HG03280 (cell line): ENCODE results near the gene GRAP2.
"Not testable (repeated sequence)": the region's sequence is repeated elsewhere in the genome, so short reads cannot be mapped to it uniquely, and the experiment has no call there.

Experiments used
- ATAC-seq: cut with Tn5 transposase; IDR thresholded peaks from one replicate; pipeline ENCODE4 v1.9.1; 2021; ENCODE audit warnings: mild to moderate bottlenecking, moderate library complexity; ENCODE audit not compliant: unreplicated experiment

GRAP2 gene

DNA sequence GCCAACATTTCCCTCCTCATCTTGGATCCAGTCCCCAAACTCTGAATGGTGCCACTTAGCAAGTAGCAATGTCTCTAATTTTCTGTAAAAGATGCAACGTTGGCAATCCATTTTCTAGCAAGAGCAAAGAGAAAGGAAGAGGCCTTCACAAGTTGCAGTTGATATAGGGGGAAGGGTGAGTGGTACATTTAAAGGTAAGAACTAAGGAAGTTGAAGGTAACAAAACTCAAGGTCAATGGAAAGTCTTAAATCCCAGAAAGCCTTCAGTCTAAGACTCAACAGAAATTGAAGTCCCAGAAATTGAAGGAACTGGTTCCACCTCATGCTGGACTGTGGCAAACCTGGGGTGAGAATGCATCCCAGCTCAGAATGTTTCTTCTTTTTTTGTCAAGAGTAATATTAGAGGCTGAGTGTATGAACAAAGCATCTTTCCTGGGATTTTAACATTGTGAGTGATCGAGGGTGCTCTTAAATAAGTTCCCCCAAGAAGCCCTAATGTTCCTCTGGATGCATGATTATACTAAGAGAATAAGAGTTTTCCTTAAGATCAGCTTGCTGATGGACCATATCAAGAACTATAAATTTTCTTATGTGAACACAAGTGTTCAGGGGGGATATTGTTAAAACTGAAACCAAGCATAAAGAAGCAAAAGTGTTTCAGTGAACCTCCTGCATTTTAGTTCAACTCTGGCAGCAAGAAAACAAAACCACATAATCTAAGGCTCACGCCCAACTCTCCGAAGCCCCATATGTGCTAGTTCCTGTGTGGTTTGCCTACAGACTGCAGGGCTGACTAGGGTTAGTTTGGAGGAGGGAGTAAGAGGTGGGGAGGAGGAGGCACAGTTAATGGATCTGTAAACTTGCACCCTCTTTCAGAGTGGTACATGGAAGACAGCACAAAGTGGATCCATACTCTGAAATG lies at the start of gene GRAP2:
TSS of gene GRAP2 (plus strand) at position 779 of the 922 bp plus-strand sequence. CDS start 46,023 bp downstream, outside the sequence.
- no peak for ATAC-seq

GRCh38 chr22:39851606-39852315 lies 49.1 kb upstream of the GRAP2 start:
- ATAC-seq, result no peak

DNA sequence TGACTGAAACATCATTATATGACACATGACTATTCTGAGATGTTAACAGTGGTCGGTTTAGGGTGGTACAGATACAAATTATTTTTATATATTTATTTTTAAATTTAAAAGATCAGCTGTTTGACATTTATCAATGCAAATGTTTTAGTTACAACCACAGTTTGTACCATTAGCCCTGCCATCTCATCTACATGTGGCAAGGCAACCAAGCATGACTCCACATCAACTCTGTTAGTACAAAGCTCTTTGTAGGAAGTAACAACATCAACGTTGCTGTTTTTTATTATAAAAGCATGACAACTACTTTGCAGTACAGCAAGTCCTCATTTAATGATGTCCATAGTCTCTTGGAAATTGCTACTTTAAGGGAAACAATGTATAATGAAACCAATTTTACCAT lies 48.1 kb upstream of the GRAP2 start:
- ATAC-seq, result no peak

DNA sequence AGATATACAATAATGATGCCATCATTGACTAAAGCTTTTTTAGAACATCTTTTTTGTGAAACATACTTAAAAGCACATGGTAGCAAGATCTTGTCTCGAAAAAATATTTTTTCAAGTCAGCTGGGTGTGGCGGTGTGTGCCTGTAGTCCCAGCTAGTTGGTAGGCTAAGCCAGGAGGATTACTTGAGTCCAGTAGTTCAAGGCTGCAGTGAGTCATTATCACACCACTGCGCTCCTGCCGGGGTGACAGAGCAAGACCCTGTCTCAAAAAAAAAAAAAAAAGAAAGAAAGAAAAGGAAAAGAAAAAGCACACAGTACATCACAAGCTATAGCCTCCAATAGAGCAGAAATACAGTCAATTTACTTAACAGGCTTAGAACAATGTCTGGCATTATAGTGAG lies 44.3 kb upstream of the GRAP2 start:
- no peak for ATAC-seq

- no peak for ATAC-seq
These were observed 40.8 kb upstream of the GRAP2 start for GRCh38 chr22:39859903-39860588.

GRCh38 chr22:39868741-39869140 lies 32.1 kb upstream of the GRAP2 start:
- ATAC-seq, result no peak

DNA sequence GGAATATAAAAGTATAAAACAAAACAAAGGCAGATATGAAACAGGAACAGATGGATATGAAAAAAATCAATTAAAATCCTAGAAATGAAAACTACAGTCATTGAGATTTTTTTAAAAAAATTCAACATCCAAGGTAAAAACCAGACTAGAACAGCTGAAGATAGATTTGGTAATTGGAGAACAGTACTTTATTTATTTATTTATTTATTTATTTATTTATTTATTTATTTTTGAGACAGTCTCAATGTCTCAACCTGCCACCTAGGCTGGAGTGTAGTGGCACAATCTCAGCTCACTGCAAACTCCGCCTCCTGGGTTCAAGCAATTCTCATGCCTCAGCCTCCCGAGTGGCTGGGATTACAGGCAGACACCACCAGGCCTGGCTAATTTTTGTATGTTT lies 31.1 kb upstream of the GRAP2 start:
- not testable (repeated sequence) for ATAC-seq

DNA sequence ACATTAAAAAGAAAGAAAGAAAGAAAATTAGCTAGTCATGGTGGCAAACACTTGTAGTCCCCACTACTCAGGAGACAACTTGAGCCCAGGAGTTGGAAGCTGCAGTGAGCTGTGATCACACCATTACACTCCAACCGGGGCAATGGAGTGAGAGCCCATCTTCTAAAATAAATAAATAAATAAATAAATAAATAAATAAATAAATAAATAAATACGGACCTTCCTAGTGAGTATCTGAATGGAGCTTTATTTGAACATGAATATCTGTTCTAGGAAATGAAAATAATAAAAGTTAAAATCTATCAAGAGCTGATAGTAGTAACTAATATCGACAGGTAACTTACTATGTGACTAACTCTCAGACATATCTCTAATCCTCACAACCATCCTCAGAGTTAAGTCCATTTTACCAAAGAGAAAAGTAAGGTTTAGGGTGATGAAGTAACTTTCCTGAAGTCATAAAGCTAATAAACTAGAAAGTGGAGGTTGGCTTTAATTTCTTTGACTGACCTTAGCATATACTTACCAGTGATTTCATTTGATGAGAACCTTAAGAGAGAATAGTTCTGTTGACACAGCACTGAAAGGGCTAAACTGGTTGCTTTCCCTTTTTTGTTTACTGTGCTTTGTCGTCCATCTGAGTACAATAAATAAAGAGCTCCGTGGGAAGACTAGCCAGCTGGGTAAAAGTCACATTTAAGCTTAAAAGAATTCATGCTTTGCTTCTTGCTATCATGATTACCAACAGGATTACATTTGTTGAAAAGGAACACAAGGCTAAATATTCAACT lies 29.7 kb upstream of the GRAP2 start:
- ATAC-seq, result no peak

- ATAC-seq, result no peak
These were observed 28.3 kb upstream of the GRAP2 start for GRCh38 chr22:39872548-39872947.

GRCh38 chr22:39873965-39874364 lies 26.9 kb upstream of the GRAP2 start:
- no peak for ATAC-seq

DNA sequence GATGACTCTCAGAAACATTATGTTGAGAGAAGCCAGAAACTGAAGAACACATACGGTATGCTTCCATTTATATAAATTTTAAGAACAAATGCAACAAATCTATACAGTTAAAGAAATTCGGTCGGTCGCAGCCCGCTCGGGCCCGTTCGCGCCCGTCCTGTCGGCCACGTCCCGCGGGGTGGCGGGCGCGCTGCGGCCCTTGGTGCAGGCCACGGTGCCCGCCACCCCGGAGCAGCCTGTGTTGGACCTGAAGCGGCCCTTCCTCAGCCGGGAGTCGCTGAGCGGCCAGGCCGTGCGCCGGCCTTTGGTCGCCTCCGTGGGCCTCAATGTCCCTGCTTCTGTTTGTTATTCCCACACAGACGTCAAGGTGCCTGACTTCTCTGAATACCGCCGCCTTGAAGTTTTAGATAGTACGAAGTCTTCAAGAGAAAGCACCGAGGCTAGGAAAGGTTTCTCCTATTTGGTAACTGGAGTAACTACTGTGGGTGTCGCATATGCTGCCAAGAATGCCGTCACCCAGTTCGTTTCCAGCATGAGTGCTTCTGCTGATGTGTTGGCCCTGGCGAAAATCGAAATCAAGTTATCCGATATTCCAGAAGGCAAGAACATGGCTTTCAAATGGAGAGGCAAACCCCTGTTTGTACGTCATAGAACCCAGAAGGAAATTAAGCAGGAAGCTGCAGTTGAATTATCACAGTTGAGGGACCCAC lies 25.6 kb upstream of the GRAP2 start:
- not testable (repeated sequence) for ATAC-seq

GRCh38 chr22:39877079-39877845 lies 23.6 kb upstream of the GRAP2 start:
- ATAC-seq, result no peak

DNA sequence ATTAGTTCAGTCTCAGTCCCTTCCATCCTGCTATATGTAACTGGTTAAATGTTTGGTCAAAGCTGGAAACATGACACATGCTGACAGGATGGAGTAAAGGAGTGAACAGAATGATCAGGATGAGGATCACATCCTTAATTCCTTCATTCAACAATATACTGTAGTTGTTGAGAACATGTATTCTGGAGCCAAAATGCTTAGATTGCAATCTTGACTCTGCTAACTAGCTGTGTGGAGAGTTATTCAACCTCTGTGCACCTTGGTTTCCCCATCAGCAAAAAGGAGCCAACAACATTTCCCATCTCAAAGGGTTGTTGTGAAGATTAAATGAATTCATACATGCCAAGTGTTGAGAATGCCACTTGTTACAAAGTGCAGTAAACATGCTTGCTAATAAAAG lies 20.2 kb upstream of the GRAP2 start:
- no peak for ATAC-seq

- ATAC-seq, result no peak
These were observed 17.8 kb upstream of the GRAP2 start for GRCh38 chr22:39883057-39883456.

GRCh38 chr22:39889924-39890323 lies 11.0 kb upstream of the GRAP2 start:
- ATAC-seq, result not testable (repeated sequence)

DNA sequence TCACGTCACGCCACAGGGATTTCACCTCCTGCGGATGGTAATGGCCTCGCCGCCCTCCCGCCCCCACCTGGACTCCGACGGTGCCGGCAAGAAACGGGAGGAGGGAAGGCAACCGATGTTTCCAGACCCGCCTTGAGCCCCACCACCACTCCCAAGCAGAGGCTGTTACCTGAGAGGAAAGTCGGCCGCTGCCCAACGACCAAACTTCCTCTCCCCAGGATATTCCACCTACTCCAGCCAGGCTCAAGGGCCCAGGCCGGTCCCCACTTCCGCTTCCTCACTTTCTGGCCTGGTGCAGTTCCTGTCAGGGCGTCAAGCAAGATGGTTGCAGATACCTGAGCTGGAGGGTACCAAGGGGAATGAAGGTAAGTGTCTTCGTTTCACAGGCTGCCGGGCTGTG lies 7.4 kb upstream of the GRAP2 start, which contains the start of gene ENTHD1:
TSS of gene ENTHD1 (minus strand) at position 235 of the 400 bp plus-strand sequence. CDS start 6,012 bp downstream, outside the sequence.
- ATAC-seq, result no peak

DNA sequence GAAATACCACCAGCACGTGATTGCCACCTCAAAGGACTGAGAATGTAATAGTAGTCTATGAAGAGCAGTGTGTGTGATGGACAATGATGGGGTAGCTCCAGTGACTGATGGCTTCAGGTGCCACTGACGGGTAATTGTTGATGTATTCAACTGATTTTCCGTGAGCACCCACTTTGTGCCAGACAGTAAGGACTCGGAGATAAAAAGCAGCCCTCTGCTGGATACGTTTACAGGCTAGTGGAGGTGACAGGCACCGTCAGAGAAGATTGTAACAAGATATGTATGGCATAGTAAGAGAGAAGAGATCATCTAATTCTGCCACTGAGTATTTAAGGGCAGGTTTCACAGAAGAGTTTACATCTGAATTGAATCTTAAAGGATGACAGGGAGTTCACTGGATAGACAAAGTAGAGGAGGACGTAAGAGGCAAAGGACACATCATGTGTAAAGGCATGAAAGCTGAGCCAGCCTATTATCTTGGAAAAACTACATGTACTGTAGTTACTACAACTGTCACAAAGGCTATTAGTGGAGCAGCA lies 6.3 kb upstream of the GRAP2 start:
- ATAC-seq, result no peak

DNA sequence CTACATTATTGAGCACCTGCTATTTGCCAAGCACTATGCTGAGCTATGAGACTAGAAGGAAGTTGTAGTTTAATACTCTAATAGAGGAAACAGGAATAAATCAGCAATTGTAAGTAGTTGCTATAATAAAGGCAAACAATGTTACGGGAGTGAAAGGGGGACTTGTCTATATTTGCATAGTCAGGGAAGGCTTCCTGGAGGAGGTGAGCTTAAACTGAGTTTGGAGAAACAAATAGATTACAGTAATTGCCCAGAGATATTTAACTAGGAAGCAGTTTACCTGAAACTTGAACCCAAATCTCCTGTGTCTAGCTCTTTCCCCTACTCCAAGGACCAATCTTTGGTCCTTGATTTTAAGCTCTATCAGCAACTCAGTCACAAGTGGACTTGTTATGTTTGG lies 5.2 kb upstream of the GRAP2 start:
- no peak for ATAC-seq
